ENCODE results near the gene AGL.

- TF ChIP-seq CTCF (IDR thresholded peaks at IDR 0.05) (no peak), POLR2A (IDR thresholded peaks at IDR 0.05) (no peak)
Measured at GRCh38 chr1:99827970-99828369, 22.2 kb upstream of the AGL start.
